K562 (cell line): ENCODE data around the gene SPRTN. TPM values are rescaled to one million over a fixed set of nuclear protein-coding genes. Genes with fewer than 3 reads are reported as not detected.

Experiments used
- ATF3 ChIP-seq, 2 experiments: fragments of 450-650 bp in 1 of 2; sonication (generic) in 1 of 2; formaldehyde crosslinking in 1 of 2; IDR thresholded peaks in 1 of 2; conservative IDR thresholded peaks in 1 of 2; 2 replicates each; pipeline versions ENCODE4 v1.6.1 to v1.8.1; 2016 to 2023; ENCODE audit warnings: mild to moderate bottlenecking in 2 of 2, moderate library complexity in 2 of 2, inconsistent platforms in 1 of 2, missing genetic modification reagents in 1 of 2
- BRD4 ChIP-seq: fragments of 200-600 bp; sonication (generic); IDR thresholded peaks from 2 replicates; pipeline ENCODE4 v1.6.1; 2017; ENCODE audit warnings: inconsistent platforms
- CAMTA2 ChIP-seq: fragments of 250-450 bp; sonication (Bioruptor Pico); conservative IDR thresholded peaks from 2 replicates; pipeline ENCODE4 v1.5.1; 2022
- CBX5 ChIP-seq: IDR thresholded peaks from 2 replicates; pipeline ENCODE4 v1.6.1; 2014; ENCODE audit warnings: low read depth, borderline replicate concordance
- JUND ChIP-seq, 2 experiments: IDR thresholded peaks; 2 replicates in 1 of 2; 3 replicates in 1 of 2; pipeline ENCODE4 v1.6.1; 2011; ENCODE audit warnings: borderline replicate concordance in 2 of 2, low read depth in 2 of 2, low read length in 2 of 2, improper control_type of control experiment in 1 of 2, missing biosample characterization in 1 of 2, missing genetic modification characterization in 1 of 2, missing genetic modification reagents in 1 of 2
- NFXL1 ChIP-seq: fragments of 450-650 bp; formaldehyde crosslinking; IDR thresholded peaks from 2 replicates; pipeline ENCODE4 v1.4.0; 2021; ENCODE audit warnings: mild to moderate bottlenecking
- NR2F6 ChIP-seq: fragments of 450-650 bp; formaldehyde crosslinking; IDR thresholded peaks from 2 replicates; pipeline ENCODE4 v1.4.0; 2020; ENCODE audit warnings: mild to moderate bottlenecking
- PTRF ChIP-seq: fragments of 450-650 bp; IDR thresholded peaks from 2 replicates; pipeline ENCODE4 v1.6.1; 2016; ENCODE audit warnings: mild to moderate bottlenecking, missing genetic modification characterization, missing compliant biosample characterization
- TOE1 ChIP-seq, 2 experiments: fragments of 450-650 bp in 1 of 2; sonication (generic) in 1 of 2; formaldehyde crosslinking in 1 of 2; IDR thresholded peaks; 2 replicates each; pipeline versions ENCODE4 v1.7.1 to v1.8.0; 2016 to 2022; ENCODE audit warnings: borderline replicate concordance in 2 of 2, mild to moderate bottlenecking in 2 of 2, antibody characterized with exemption in 1 of 2, inconsistent platforms in 1 of 2, low read depth in 1 of 2, missing genetic modification reagents in 1 of 2, moderate library complexity in 1 of 2
- ZBTB33 ChIP-seq: sonication (generic); formaldehyde crosslinking; IDR thresholded peaks from 2 replicates; pipeline ENCODE4 v1.8.1; 2023; ENCODE audit warnings: mild to moderate bottlenecking, missing genetic modification reagents
- ZBTB40 ChIP-seq, 2 experiments: fragments of 450-650 bp in 1 of 2; sonication (generic) in 1 of 2; formaldehyde crosslinking in 1 of 2; IDR thresholded peaks; 2 replicates each; pipeline versions ENCODE4 v1.7.1 to v1.9.0; 2016 to 2022; ENCODE audit warnings: inconsistent platforms in 1 of 2, mild to moderate bottlenecking in 1 of 2, missing genetic modification reagents in 1 of 2
- ZFX ChIP-seq: sonication (generic); formaldehyde crosslinking; IDR thresholded peaks from 2 replicates; pipeline ENCODE4 v1.8.0; 2022; ENCODE audit warnings: mild to moderate bottlenecking, missing genetic modification reagents, moderate library complexity
- ZNF232 ChIP-seq: sonication (generic); formaldehyde crosslinking; IDR thresholded peaks from 2 replicates; pipeline ENCODE4 v1.8.0; 2022; ENCODE audit warnings: mild to moderate bottlenecking, missing genetic modification reagents
- ZNF263 ChIP-seq: sonication (generic); formaldehyde crosslinking; IDR thresholded peaks from 2 replicates; pipeline ENCODE4 v1.8.0; 2022; ENCODE audit warnings: mild to moderate bottlenecking, missing genetic modification reagents, borderline replicate concordance
- polyA plus RNA-seq, 8 experiments: library from polyadenylated mRNA; depleted of rRNA in 4 of 8; stranded (reverse) in 5 of 8; unstranded in 3 of 8; fragments of >200 nt; fragmentation: Nextera tagmentation in 2 of 8; fragmentation: Illumina TruSeq in 1 of 8; extraction: Ambion mirVana in 2 of 8; extraction: Trizol in 1 of 8; gene quantifications; 2 replicates each; pipeline versions ENCODE4 v1.2.1 to v1.2.3, GENCODE V29; 2011 to 2014; ENCODE audit warnings: inconsistent platforms in 1 of 8, missing spikeins in 1 of 8
- total RNA-seq, 7 experiments: library from RNA; depleted of rRNA in 6 of 7; stranded (reverse); fragments of >200 nt in 6 of 7; fragmentation: Illumina TruSeq in 2 of 7; extraction: Trizol in 2 of 7; gene quantifications; 2 replicates each; pipeline versions ENCODE4 v1.2.1 to v1.2.3, GENCODE V29; 2011 to 2021; ENCODE audit warnings: low replicate concordance in 1 of 7

SPRTN gene
- total and polyA plus RNA-seq, 9 of the 15 experiments (the other 6 are each of a cell fraction or from before 2014, with no cell fraction given): 8.1 to 32.5 (median 21.2) TPM

- TF ChIP-seq PTRF (tag) (no peak), ZBTB40 (IDR thresholded peaks at IDR 0.05) (no peak), ZBTB40 (CRISPR knock-in tag; IDR thresholded peaks at IDR 0.05) (no peak), ZNF263 (CRISPR knock-in tag) (no peak), CBX5 (no peak), CAMTA2 (no peak), ZBTB33 (CRISPR knock-in tag) (no peak), TOE1 (IDR thresholded peaks at IDR 0.05; ENCODE audit: borderline replicate concordance) (no peak), TOE1 (CRISPR knock-in tag; IDR thresholded peaks at IDR 0.05; ENCODE audit: borderline replicate concordance, low read depth) (no peak), ATF3 (IDR thresholded peaks at IDR 0.05) (peak; percentile 43; the same call in 1 of the 2 replicates), ATF3 (CRISPR knock-in tag; conservative IDR thresholded peaks at IDR 0.05) (no peak), NR2F6 (CRISPR knock-in tag) (no peak), ZNF232 (CRISPR knock-in tag) (no peak), NFXL1 (CRISPR knock-in tag) (no peak), BRD4 (no peak), ZFX (CRISPR knock-in tag) (no peak), JUND (IDR thresholded peaks at IDR 0.05; ENCODE audit: borderline replicate concordance, low read depth, low read length) (peak; percentile 77), JUND (tag; IDR thresholded peaks at IDR 0.05; ENCODE audit: borderline replicate concordance, low read depth, low read length) (peak; percentile 78; the same call in 2 of the 3 replicates)
Measured at GRCh38 chr1:231376101-231376500, 38.0 kb downstream of the SPRTN start (continued).
